DMS79 (cell line): ENCODE data around the gene TM4SF18.
"Not testable (repeated sequence)": the region's sequence is repeated elsewhere in the genome, so short reads cannot be mapped to it uniquely, and the experiment has no call there.

Source experiments
- DNase-seq: peaks from one replicate; lab custom pipeline; 2025; lab: John Stamatoyannopoulos, UW

TM4SF18 gene

DNA sequence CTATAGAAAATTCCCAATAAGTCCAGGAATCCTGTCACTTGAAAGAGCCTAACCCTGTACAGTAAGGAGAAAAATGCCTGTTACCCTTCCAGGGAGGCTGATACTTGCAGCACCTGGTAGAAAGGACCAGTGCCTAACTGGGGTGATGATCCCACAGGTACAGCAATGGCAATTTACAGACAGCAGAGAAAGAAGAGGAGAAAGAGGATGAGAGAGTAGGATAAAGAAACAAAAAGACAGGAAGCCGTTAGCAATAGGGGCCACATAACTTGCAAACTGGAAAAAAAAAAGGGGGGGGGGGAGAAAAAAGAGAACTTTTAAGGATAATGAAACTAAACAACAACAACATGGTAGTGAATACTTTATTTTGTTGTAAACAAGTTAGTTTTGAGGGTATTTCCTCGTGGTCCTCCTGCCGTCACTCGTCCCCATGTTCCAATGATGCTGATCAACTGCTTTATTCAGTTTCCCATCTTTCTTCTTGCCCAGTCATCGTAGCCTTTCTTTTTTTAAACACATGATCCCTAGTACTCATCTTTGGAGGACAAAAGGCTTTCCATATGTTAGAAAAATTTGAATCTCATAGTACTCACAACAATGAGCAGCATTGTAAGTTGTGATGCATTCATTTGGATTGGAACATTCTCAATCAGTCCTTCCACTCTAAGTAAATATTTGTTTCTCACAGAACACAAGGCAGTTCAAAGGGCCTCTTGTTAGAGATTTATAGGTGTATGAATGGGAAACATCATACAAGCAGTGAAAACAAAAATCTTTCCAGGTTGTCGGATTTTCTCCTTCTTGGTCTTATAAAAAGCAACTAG is 35.5 kb upstream of the TM4SF18 start:
- DNase-seq, result no peak

DNA sequence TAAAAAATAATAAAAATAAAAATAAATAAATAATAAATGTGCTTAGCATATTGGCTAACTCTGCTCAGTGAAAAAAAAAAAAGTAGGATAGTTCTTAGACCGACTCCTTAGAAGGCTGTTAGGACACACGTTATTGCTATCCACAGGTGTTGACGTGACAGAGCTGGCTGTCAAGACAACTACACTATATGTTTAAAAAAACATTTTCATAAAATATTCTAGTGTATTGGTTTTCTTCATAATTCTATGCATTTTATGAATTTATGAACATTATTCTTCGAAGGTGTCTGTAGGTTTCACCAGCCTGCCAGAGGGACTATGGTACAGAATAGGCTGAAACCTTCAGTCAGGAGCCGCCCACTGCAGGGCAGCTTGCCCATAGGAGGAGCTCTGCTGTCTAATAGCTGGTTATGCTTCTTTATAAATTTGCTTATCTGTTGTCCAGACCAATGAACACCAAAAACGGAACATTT is 34.8 kb upstream of the TM4SF18 start:
- no peak for DNase-seq

DNA sequence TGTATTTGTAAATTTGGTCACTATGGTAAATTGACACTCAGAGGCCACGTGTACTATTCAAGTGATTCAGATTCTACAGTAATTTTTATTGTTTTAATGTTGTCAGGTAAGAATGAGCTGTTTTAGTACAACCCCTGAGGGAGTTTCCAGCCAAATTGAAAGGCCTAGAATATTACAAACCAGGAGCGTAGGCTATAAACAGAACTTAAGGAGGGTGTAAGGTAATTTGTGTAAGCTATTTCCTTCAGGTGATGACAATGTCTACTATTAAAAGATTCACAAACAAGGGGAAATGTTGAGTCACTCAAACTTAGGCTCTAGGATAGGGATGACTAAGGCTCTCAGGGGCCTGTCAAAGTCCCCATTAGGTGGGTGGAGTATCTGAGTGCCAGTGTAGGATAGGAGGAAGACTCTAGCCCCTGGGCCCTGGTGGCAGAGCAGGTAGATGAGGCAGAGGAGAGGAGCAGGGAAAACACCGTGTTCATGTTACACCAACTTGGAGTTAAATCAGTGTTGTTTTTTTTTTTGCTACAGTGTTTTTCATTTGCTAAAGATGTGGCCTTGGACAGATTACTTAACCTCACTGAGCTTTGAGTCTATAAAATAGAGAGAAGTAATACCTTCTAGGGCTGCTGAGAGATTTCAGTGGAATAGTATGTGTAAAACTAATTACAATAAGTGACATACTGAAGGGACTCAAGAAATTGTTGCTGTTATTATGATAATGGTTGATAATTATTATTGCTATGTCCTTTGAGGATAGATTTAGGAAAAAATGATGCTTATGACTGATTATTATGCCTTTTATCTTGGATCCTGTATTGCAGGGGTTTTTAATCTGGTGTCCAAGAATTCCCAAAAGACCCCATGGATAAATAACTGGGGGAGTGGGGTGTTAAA is 33.8 kb upstream of the TM4SF18 start:
- no peak for DNase-seq

DNA sequence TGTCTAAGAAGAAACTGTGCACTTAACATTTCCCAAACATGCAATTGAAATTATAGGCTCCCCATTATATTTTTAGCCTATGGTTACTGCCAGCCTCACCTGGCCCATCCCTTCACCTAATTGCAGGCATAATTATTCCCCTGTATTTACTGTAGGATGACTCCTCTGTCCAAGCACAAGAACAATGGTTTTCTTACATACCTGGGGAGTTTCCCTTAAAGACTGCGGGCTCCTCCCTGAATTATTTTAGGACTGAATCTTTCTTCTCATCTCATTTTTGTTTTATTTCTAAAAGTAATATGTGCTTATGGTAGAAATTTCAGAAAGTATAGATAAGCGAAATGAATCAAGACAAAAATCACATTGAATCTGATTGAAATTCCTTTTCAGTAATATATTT is 32.6 kb upstream of the TM4SF18 start:
- DNase-seq, result no peak

DNA sequence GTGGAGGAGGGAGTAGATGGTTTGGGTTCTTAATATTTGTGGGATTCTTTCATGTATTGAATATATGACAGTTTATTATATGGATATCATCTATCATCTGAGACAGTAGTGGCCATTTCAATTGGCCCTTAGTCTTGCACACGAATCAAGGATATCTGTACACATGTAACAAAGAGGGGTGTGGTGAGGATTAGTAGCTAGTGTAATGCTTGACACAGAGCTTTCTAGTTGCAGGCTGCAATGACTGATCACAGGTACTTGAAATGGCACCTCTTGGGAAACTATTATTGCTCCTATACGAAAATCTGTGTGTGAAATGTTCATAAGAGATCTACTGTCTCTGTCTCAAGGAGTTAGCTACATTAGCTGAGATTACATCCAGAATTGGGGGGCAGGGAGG is 31.2 kb upstream of the TM4SF18 start:
- DNase-seq, result no peak

DNA sequence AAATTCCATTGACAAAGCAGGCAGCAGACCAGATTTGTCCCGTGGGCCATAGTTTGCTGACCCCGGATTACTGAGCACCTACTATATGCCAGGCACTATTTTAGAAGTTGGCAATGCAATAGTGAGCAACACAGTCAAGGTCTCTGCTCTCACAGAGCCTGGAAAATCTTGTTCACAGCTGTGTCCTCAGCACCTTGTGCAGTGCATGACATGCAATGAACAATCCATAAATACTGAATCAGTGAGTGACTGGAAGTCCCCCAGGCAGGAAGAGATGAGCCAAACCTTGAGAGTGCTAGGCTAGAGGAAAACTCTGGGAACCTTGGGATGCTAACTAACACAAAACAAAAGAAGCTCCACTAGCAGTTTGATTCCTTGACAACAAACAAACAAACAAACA is 29.6 kb upstream of the TM4SF18 start:
- DNase-seq, result no peak

DNA sequence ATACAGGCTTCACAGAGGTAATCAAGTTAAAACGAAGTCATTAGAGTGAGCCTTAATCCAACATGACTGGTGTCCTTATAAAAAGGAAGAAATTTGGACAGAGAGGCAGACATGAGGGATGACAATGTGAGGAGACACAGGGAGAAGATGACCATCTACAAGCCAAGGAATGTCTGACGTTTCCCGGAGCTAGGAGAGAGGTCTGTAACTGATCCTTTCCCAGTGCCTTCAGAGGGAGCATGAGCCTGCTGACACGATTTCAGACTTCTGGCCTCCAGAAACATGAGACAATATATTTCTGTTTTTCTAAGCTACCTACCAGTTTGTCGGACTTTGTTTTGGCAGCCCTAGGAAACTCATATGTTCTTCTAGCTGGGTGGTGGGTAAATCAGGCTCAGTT is 28.9 kb upstream of the TM4SF18 start:
- DNase-seq, result no peak

DNA sequence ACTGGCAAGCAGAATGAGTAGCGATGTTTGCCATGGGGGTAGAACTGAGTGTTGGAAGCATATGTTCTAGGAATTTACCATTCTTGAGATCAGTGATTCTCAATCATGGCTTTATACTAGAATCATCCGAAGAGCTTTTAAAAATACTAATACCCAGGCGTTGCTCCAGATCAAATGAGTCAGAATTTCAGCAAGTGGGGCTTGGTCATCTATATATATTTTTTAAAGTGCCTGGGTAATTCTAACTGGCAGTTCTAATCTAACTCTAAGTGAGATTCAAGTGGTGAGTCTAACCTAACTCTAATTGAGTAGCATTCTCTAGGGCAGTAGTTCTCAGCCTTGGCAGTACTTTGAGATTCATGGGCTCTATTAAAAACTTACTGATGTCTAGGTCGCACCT is 23.2 kb upstream of the TM4SF18 start:
- no peak for DNase-seq

DNA sequence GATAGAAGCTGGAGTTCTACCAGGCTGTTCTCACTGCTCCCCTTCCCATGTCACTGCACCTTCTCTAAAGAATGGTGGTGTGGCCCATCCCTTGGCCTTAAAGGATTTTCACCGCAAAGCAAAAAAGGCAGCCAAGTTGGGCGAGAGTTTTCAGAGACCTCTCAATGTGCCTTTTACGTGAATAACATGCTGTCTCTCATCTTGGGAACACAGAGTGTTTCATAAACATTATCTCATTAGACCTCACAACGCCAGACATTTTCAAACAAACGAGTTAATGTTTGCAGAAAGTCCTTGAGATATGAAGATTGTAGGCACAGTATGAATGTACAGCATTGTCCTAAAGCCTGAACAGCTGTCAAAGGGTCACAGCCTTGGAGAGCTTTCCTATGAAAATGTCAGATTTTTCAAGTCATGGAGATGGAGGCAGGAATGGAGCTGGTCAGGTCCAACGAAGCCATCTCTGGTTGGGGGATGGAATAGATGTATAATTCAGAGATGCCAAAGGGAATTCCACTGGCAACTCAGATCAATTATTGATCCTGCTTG is 22.7 kb upstream of the TM4SF18 start:
- DNase-seq, result no peak

DNA sequence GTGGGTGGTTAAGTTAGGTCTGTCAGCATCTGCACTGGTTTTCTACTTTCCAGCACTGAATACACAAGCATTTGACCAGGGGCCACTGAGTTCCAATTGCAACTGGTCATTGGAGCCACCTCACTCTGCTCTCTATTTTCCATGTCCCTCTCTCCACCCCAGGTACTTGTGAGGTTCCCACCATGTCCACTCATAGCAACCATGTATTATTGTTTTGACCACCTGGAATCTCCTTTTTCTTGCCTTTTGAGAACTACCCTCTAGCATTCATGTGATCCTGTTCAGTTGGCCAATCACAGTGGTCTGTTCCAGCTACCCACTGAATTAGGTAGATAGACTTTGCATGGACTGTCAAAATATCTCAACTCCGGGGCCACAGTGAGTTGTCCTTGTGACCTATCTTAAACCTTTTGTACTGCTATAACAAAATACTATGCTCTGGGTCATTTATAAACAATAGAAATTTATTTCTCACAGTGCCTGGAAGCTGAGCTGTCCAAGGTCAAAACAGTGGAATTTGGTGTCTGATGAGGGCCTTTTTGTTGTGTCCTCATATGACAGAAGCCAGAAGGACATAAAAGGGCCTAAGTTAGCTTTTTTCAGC is 20.2 kb upstream of the TM4SF18 start:
- DNase-seq, result no peak

DNA sequence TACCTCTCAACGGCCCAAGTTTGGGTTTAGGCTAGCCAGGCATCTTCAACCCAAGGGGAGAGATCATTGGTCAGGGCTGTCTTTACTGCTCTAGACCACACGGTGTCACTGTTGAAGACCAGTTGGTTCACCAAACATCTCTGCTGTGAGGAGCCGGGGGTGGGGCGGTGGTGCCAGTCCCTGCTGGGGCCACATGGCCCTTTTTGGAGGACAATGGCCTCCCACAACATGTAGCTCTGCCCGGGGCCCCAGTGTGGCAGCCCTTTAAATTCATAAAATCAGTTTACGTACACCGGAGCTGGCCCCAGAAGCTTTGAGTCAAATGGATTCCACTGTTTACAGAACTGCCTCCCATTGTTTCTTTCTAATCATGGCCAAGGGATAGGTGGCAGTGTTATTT is 19.1 kb upstream of the TM4SF18 start:
- DNase-seq, result no peak

DNA sequence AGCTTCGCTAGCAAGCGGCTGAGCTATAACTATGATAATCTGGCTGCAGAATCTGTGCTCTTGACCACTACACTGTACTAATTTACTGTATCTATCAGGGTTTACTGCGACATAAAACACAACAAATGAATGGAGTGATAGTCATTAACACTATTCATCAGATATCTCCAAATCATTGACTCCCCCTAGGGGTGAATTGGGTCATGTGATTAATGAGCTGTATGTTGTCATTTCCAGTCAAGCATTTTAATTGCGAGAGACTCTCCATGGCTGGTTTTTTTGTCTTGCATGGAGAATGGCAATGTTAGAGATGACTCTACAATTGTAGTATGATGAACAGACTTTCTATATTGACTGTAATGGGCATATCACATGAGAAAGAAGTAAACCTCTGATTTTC is 10.5 kb upstream of the TM4SF18 start:
- no peak for DNase-seq

DNA sequence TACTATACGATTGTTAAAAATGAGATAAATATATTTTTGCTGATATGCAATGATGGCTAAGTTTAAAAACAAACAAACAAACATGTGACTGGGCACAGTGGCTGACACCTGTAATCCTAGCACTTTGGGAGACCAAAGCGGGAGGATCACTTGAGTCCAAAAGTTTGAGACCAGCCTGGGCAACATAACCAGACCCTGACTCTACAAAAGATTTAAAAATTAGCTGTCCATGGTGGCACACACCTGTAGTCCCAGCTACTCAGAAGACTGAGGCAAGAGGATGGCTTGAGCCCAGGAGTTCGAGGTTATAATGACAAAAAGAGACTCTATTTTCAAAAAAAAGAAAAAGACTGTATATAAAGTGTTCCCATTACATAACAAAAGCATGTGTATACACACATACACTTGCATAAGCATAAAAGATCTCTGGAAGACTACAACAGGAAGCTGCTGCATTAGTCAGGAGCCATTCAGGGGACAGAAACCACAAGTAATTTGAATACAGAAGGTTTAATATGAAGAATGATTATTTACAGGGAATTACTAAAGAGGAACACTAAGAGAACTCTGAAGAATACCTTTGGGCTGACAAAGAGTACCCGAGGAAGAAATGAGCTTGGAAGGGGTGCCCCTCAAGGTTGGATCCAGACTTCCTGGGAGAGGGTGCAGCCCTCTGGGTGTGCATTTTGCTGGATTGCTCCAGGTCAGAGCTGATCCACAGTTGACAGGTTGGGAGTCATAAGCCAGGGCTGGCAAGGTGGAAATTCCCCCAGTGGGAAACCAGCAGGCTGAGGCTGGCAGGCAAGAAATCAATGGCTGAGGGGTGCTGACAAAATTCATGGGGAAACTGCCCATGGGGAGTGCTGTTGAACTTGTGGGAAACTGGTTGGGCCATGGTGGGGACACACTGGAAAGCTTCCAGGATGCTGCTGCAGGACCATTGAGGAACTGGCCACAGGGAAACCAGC is 9.3 kb upstream of the TM4SF18 start:
- DNase-seq, result no peak

DNA sequence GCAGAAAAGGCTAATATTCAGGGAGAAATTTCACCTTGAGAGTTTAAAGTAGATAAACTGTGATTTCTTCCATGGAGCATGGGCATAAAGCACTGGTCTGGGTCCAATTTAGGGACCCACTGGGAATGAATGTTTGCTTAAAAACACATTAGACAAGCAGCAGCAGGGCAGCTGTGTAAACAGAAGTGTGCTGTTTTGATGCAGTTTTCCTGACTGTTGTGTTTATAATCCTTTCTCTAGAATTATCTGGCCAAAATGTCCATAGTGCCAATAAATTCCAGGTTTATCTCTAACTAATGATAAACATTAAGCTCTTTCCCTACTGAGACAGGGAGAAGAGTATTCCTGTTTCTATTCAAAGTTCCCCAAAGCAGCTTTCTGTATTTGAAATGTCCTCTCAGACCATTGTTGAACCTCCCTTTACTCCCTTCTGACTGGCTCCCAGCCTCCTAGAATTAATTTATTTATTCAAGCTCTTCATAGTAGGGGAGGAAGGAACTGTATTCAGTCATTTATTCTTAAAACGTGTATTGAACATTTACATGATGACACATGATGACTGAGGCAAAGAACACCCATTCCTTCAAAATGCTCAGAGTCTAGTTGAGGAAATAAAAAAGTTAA is 7.0 kb upstream of the TM4SF18 start:
- DNase-seq, result no peak

DNA sequence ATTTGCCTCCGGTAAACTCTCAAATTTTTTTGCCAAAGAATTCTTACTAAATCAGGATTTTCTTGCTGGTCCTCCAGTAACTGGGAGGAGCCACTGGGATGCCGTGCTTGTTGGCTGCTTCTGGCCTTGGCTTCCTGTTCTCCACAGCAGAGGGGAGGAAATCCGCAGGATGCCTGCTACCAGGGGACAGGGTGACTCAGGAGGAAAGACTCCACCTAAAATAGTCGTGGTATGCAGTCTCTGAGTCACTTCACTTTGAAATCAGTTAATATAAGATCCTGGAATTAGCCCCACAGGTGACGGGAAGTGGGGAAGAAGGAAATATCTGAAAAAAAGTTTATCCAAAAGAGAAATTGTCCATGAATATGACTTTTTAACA is 6.5 kb upstream of the TM4SF18 start:
- no peak for DNase-seq

DNA sequence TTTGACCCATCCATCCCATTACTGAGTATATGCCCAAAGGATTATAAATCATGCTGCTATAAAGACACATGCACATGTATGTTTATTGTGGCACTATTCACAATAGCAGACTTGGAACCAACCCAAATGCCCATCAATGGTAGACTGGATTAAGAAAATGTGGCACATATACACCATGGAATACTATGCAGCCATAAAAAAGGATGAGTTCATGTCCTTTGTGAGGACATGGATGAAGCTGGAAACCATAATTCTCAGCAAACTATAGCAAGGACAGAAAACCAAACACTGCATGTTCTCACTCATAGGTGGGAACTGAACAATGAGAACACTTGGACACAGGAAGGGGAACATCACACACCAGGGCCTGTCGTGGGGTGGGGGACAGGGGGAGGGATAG is 4.0 kb upstream of the TM4SF18 start:
- not testable (repeated sequence) for DNase-seq

DNA sequence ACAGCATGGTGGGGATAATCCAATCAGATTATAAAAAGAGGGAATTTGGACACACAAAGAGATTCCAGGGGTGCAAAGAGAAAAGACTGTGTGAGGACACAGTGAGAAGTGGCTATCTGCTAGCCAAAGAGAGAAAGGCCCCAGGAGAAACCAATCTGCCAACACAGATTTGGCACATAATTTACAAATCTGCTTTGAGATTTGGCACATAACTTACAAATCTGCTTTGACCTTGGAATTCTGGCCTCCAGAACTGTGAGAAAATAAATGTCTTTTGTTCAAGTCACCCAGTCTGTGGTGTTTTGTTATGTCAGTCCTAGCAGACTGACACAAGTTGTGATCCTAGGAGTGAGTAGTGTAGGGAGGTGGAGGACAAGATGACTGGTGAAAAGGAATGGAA is 3.5 kb upstream of the TM4SF18 start:
- no peak for DNase-seq

DNA sequence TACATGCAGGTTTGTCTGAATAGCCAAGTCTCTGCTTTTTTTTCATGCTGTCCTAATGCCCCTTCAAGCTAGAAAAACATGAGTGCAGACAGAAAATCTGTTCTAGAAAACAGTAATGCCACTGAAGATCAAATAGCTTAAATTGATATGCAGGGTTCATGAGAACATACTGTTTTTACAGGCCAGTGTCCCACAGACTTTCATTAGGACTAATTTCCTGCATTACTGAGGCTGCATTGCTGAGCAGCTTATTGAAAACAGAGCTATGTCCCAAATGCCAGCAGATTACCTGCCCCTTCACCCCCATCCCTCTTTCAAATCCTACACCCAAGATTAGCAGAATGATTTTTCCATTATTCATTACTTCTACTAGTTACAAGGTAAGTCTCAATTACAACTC is 665 bp downstream of the TM4SF18 start:
- no peak for DNase-seq

DNA sequence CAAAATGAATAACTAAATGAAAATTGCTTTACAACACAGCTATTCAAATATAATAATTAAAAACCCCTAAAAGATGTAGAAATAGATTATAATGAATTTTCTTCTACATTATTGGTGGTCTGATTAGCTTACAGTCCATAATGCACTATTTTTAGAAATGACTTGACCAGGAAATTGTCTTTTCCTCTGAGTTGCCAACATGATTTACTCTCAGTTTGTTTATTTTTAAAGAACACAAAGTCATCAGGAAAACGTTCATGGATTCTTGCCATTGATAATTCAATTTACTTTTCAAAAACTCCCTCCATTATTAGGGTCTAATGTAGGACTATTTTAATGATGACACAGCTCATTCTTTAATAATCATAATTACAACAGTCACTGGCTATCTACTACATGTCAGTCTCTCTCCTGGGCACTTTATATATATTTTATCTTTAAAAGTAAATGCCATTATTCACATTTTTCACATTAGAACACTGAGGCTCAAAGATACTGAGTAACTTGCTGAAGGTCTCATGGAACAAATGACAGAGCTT is 1.1 kb downstream of the TM4SF18 start:
- no peak for DNase-seq

DNA sequence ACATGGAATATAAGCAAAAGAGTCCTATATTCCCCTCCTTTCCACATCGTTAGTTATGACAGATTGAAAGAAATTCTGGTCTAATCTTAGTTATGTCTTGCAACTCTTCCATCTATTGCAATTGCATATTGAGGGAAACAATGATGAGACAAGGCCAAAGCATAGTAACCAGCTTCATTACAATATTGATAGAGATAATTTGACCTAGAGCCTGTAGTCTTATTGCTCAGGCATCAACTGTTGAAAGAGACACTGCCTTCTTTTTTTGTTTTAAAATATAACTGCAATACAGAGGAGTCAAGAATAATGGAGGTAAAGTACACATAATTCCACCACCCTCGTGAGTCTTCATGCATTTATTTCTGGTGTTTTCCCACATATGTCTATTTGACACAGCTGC is 2.0 kb downstream of the TM4SF18 start:
- no peak for DNase-seq
